Stimulated activated CD4-positive, alpha-beta T cell treated with anti-CD3 and anti-CD28 coated beads, Interleukin-15, amount 100 ng/mL, for 1 hour (primary cell): ENCODE results near the gene AIM2.
A peak's percentile ranks its signal among the peaks of the same experiment; 100 is the strongest.
"Not testable (repeated sequence)": the region's sequence is repeated elsewhere in the genome, so short reads cannot be mapped to it uniquely, and the experiment has no call there.

ENCODE experiments used
- DNase-seq, 2 donors: peaks; one replicate each; pipeline ENCODE4 v3.0.0-alpha.2; 2020; ENCODE audit warnings: low read depth in 1 of 2, low spot score in 1 of 2

AIM2 gene, protein sequence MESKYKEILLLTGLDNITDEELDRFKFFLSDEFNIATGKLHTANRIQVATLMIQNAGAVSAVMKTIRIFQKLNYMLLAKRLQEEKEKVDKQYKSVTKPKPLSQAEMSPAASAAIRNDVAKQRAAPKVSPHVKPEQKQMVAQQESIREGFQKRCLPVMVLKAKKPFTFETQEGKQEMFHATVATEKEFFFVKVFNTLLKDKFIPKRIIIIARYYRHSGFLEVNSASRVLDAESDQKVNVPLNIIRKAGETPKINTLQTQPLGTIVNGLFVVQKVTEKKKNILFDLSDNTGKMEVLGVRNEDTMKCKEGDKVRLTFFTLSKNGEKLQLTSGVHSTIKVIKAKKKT

DNA sequence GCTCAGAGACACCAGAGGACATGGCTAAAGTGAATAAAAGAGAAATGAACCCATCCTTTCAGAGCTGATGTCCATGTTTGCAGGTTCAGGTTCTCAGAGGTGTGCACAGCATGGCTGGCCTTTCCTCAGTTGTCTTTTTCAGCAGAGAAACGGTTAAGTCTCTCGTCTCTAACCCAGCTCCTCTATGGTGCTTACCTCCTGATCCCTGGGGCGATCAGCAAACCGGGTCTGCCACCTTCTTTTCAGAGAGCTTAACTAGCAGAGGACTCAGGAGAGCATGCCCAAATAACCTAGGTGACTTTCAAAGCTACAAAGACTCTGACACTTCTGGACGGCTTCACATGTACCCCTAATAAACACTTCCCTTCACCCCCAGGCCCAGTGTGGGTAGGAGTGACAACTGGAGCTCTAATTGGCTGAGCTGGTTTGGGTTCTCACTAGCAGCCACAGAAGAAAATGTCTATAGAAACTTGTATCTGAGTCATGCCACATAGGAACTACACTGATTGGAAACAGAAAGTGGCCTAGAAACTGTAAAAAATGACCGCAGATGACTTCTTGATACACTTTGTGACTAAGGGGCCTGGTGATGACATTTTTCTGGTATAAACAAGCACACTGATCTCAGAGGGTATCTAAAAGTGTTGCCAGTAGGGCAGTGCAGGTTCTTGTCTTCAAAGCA lies at the start of gene AIM2:
TSS of gene AIM2 (minus strand) at position 329 of the 682 bp plus-strand sequence. CDS start 3,267 bp downstream, outside the sequence.
- DNase-seq: peak; percentile 20 to 27

DNA sequence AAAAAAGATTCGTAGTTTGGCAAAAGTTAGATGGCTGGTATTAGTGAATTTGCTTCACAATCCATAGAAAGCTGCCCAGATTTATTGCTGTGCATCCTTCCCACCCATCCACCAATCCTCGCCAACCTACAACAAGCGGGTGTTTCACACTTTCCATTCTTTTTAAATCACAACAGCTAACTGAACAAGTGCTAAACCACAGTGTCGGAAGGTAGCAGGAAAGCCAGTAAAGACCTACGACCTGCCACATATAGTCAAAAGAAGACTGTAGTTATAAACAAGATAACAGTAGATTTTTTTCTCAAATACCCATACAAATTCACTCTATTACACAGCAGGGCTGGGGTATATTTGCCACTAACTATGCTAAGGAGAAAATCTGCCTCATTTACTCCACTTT lies 47.0 kb upstream of the AIM2 start:
- DNase-seq: no peak

DNA sequence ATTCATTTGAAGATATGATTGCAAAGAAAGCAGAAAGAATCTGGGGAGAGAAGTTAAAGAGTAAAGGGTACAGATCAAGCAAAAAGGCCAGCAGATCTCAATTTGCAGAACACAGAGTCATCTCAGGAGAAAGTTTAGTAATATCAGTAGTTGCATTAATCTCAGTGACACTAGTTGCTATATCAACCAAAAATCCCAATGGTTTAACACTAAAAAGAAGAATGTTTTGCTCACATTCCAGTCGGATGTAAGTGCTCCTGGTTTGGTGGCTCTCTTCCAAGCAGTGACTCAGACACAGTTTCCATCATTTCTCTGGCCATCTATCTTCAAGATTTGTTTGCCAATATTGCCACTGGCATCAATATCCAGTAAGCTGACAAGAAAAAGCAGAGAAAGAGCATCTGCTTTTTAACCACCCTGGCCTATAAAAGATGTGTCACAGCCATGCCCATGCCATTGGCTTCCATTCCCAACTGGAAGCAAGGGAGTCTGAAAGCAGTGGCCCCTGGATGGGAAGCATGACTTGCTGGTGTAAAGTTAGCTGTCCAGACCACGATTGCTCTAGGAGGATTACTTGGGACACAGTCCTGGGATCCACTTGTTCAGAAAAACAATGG lies 45.5 kb upstream of the AIM2 start:
- no peak for DNase-seq

DNA sequence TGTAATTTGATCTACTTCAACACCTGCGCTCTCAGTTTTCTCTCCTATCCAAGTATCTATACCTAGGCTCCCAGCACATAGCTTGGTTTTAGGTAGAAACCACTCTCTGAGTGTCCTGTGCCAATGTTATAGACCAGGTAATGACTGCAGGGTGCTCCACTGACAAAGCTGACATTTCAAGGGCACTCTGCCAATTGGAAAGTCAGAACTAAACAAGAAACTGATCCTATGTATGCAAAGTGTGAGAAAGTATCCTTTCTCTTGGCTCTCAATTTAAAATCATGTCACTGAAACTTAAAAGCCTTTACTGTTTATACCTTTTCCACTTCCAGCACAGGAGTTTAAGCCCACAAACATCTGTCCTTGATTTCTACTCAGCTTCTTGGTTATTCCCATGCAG lies 45.0 kb upstream of the AIM2 start:
- no peak for DNase-seq

DNA sequence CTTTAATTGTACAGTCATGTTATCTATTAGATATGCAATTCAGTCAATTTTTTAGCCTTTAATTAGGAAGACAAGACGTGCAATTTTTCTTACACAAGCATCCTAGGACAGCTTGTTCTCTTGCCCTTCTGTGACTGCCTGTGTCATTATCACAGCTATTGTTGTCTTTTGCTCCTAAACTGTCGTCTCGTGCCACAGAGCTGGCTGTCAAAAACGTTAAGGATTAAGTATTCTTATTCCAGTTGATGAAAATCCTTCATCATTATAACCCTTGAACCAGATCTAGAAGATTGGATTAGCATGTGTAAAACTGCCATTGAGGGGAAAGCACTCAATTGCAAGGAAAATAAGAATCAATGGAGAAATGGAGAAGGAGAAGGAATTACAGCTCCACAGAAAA lies 43.8 kb upstream of the AIM2 start:
- no peak for DNase-seq

DNA sequence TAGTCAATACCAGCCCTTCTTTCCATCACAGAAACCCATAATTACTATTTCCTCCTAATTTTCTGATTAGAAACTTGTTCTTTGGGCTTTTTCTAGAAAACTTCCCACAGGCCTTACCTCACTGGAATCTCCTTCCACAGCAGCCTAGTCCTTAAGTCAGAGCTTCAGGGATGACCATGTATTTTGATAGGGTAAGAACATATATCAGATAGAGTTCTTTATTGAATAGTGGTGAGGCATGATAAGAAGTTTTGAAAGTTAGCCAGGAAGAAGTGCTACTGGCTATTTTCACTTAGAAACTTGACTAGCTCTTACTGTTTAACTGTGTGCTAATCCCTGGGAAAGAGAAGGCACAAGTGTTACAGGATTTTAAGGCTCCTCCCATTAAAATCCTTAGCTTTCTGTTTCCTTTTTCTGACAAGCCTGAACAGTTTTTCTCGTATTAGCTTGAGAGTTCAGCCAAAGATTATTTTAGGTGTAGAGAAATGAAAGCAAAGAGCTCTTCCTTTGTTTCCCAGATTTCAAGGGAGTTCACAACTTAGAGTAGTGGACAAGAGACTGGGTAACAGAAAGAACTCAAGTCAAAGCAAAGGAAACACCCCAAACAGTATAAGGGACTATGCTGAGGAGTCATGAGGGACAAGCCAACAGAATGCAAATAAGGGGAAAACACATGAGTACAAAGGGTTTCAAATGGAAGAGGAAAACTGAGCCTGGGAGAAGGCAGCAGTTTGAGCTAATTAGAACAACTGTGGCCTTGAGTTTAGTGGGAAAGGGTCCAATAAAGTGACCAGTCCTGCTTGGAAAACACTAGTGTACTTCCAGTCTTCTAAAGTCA lies 37.2 kb upstream of the AIM2 start:
- no peak for DNase-seq

DNA sequence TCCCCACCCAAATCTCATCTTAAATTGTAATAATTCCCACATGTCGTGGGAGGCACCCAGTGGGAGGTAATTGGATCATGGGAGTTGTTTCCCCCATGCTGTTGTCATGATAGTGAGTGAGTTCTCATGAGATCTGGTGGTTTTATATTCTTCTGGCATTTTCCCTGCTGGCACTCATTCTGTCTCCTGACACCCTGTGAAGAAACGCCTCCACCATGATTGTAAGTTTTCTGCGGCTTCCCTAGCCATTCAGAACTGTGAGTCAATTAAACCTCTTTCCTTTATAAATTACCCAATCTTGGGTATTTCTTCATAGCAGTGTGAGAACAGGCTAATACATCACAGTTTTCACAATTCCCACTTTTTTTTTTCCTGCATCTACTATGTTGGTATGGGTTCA lies 26.5 kb upstream of the AIM2 start:
- DNase-seq: not testable (repeated sequence)

DNA sequence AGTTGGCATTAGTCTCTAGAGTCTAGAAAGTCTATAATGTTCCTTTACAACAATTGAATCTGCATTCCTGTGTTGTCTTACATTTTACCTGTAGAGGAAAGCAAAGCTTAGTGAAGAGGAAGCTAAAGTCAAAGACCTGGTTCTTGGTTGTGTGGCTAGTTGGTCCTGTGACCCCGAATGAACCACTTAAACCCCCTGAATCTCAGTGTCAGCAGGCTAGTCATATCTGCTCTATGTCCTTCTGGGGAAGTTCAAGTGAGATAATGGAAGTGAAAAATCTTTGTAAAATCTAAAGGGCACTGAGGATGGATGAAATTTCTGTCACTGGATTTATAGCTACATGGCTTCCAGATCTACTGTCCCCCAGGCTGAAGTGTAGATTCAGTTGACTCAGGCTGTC lies 24.0 kb upstream of the AIM2 start:
- no peak for DNase-seq

DNA sequence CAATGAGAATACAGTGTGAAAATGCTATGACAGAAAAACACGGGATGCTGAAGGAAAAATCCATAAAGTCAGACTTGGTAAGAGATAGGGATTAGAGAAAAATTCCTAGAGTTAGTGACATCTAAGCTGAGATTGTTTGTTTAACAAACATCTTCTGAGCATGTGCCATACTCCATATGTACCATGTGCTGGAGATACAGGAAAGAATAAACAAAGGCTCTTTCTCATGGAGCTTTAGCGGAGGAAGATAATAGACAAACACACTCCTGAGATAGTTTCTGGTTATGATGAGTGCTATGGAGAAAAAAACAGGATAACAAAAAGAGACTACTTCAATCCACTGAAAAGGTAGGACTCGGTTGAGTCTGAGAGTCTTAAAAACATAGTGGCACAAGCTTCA lies 22.0 kb upstream of the AIM2 start:
- no peak for DNase-seq

DNA sequence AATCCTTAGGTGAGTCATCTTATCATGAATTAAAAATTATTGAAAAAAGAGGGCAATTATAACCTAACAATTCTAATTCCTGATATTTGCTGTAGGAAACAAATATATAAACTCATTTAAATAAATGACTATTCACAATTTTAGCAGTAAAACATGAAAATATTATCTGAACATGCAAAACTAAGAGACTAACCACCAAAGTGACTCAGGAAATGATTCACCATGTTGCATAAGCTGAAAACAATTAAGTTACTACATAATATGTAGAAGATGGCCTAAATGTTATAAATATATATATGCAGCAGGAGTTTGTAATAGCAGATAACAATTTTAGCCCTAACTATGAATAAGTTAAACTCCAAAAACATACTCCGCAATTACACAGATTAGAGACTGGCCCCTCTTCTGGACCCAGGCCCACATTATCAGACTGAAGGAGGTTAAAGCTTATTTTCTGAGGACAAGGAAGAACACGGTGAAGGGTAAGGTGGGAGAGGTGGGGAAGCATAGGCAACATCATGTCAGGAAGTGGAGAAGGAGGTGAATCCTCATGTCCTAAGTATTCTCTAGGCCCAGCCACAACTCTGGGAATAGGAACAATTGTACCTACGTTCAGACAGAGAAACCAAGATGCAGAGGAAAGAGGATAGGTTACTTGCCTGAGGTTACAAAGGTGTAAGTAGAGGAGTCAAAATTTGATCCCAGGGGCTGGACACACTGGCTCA lies 15.6 kb upstream of the AIM2 start:
- no peak for DNase-seq

DNA sequence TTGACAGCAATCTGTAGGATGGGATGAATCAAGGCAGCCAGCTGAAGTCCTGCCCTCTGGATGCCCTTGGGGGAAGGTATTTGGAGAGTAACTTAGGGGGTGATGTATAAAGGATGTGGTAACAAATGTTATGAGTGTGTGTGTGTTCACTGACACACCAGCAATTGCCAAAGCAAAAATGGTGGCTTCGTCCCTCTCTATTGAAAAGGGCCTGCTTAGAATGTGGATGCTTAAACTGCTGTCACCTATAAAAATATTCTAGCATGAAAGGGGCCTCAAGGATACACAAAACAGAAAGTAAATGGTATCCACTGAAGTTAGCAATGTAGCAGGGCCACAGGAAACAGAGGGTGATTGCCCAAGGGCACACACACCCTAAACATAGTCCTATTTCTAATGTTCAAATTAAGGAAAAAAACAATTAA lies 15.1 kb upstream of the AIM2 start:
- no peak for DNase-seq

DNA sequence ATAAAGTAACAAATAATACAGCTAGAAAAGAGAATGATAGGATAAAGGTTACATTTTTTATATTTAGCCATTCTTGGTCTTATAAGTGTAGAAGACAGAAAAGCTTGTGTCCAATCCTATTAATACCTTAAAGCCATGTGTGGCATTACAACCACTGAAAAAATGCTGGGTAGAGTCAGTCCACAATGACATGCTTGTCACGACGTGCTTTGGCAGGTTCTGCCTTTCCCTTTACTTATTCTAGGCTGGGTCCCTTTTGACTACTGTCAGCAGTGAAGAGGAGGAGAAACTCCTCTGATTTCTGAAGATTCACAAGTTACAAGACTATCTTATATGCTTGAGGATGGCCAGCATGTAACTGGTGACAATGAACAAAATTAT lies 14.6 kb upstream of the AIM2 start:
- no peak for DNase-seq

DNA sequence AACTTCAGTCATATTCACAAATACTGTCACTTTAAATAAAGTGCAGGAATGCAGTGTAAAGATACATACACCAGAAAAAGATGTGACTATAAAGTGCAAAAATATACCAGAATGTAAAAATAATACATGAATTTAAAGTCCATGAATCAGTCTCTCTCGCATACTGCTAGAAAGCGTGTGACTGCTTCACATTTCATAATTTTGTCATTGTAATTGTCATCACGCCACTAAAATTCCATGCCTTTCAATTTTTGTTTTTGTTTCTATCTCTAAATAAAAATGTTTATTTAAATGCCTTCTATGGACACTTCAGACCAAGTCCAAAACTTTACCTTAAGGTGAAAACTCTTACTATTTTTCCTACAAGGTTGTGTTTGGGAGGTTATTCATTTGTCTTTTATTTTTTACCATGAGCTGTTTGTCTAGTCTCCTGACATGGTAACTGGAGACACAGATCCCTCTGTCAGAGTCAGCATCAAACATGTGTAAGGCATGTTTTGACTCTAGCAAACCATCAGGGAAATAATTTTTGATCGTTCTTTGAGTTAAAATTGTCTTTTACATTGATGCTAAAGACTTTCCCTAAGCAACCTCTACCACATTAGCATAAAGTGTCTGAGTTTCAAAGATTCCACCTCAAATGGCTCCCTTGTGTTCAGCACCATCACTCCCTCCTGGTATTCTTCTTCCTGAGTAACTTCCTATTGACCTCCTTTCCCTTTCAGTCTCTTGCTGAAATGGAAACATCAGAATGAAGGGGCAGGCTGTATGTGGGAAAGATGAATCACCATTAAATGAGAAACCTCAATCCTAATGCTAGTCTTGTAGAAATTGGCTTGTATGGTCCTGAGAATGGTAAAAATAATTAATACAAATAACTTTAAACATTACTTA lies 14.0 kb upstream of the AIM2 start:
- DNase-seq: no peak

DNA sequence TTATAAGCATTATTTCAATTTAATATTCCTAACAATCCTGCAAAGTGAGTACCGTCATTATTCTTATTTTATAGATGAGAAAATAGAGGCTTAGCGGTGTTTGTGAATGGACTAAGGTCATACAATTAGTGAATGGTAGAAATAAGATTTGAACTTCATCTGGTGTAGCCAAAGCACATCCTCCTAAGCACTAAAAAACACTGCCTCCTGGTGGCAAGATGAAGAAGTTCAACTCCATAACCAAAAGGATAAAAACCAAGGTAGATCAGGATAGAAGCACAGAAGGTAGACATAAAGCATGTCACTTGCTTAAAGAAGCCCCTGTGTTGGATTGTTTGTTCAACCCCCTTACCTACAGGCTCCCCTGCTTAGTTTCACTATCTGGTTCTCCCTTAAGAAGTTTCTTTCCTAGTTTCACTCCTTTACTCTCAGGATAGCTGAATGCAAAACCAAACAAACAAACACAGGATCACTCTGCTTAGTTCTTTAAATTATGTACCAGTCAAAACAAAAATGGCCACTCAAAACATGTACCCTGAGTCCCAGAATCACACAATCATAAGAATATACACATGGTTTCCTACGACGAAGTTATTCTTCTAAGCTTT lies 12.7 kb upstream of the AIM2 start:
- no peak for DNase-seq

DNA sequence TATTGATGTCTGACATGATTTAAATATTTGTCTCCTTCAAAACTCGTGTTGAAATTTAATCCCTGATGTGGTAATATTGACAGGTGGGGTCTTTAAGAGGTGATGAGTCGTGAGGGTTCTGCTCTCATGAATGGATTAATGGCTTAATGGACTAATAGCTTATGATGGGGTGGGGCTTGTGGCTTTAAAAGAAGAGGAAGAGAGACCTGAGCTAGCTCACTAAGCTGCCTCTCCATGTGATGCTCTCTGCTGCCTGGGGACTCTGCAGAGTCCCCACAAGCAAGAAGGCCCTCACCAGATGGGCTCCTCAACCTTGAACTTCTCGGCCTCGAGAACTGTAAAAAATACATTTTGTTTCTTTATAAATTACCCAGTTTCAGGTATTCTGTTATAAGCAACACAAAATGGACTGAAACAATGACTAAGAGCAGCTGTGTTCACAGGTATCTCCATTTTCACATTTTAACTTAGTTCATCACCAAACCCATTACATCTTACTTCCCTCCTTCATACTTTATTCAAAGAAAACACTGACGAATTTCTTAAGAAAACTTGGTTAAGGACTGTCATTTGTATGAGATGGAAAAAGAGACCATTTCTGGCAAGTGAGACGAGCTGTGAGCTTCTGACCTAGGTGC lies 12.1 kb upstream of the AIM2 start:
- no peak for DNase-seq

DNA sequence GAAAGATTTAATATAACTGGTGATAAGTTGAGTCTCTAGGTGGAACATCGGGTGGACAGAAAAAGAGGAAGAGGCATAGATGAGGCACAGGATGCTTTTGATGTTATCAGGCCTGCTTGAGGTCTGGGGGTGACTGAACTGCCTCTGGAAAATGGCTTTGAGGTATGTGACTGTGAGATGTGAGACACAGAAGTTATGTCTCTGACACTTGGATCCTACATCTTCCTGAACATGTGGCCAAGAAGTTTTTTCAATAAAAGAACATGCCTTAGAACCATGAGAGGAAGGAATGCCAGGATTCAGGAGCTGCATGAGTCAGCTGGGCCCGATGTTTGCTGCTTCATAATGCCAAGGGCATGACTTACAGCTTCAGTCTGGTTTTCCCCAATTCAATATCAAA lies 11.5 kb upstream of the AIM2 start:
- no peak for DNase-seq

DNA sequence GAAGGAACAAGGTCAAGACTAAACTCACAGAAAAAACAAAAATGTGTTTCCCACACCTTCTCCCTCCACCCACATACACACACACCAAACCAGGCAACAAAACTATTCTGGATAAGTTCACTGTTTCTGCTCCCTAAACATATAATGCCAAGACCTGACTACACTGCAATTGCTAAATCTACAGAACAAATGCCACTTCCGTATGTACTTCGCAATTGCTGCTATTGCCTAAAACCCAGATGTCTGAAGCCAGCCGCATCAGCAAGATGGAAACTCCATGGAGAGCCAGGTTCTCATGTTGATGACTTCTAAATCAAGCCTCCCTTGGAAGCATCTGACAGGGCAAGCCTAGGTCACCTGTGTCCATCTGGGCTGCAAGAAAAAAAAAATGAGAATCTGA lies 8.3 kb upstream of the AIM2 start:
- no peak for DNase-seq

DNA sequence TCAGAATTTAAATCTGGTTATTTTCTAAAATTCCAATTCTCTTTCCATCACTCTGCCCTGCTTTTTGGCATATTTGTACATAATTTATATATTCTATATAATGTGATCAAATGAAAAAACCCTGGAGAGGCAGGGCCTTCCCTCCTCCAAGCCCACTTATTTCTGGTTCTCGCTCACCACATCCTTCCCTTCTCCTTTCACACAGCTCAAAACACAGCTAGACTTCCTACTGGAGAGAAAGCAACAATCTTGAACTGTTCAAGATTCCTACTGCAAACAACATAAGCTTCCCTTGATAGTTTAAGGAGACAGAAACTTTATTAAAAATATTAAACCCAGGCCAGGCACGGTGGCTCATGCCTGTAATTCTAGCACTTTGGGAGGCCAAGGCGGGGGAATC lies 7.6 kb upstream of the AIM2 start:
- DNase-seq: no peak

DNA sequence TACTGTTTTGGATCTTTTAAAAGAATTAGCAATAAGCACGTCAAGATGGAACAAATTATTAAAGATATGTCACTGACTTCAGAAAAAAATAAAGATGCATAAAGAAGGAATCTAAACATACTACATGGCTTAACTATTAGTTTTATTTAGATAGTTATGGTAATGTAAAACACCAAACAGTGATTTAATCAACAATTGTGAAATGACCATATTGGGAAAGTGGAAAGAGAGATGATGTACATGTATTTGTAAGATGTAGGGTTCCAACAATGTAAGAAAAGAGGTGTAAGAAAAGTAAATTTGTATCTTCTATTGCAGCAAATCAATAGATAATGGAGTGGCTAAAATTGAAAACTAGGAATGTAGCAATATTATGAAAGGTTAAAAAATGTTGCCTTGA lies 6.4 kb upstream of the AIM2 start:
- DNase-seq: no peak
